Thoracic aorta (tissue), 2 donors: ENCODE data around the gene SMIM20. TPM values are rescaled to one million over a fixed set of nuclear protein-coding genes. Genes with fewer than 3 reads are reported as not detected.
A peak's percentile ranks its signal among the peaks of the same experiment; 100 is the strongest.

Experiments
- ATAC-seq: fragments of 150-250 bp; one replicate; pipeline ENCODE4 v1.8.0; 2017; ENCODE audit warnings: low read depth; ENCODE audit not compliant: insufficient number of reproducible peaks, low FRiP score
- DNase-seq: peaks from one replicate; pipeline ENCODE4 v3.0.0-alpha.2; 2020; ENCODE audit warnings: low spot score
- H3K27ac ChIP-seq, 2 donors: fragments of 200-600 bp; sonication (generic); 1 replicate in 1 of 2; 2 replicates in 1 of 2; pipeline ENCODE4 v1.5.1; 2016; ENCODE audit warnings: mild to moderate bottlenecking in 2 of 2, moderate library complexity in 2 of 2
- H3K27me3 ChIP-seq: fragments of 200-600 bp; sonication (generic); replicated peaks from 2 replicates; pipeline ENCODE4 v1.6.0; 2016; ENCODE audit warnings: mild to moderate bottlenecking; ENCODE audit not compliant: insufficient read depth
- H3K36me3 ChIP-seq: fragments of 200-600 bp; sonication (generic); one replicate; pipeline ENCODE4 v1.5.1; 2016
- H3K4me1 ChIP-seq, 2 donors: fragments of 200-600 bp; sonication (generic); 1 replicate in 1 of 2; 2 replicates in 1 of 2; pipeline versions ENCODE4 v1.5.1 to v1.6.0; 2016; ENCODE audit warnings: low read depth in 2 of 2, mild to moderate bottlenecking in 1 of 2; ENCODE audit not compliant: control insufficient read depth in 1 of 2
- H3K4me3 ChIP-seq: fragments of 200-600 bp; sonication (generic); 2 replicates; pipeline ENCODE4 v1.5.1; 2016; ENCODE audit warnings: mild to moderate bottlenecking
- H3K9me3 ChIP-seq: fragments of 200-600 bp; sonication (generic); 2 replicates; pipeline ENCODE4 v1.5.1; 2016
- total RNA-seq, 2 donors: library from RNA; depleted of rRNA; stranded (reverse); fragments of >200 nt; gene quantifications; one replicate each; pipeline versions ENCODE4 v1.1.0 to v1.2.3, GENCODE V29; 2016
- TF ChIP-seq, protein P1 (sequence below): fragments of 200-600 bp; sonication (generic); IDR thresholded peaks from one replicate; pipeline ENCODE4 v1.5.1; 2019; ENCODE audit warnings: antibody characterized with exemption

Gene SMIM20
- total RNA-seq, 2 donors from 2014 or later: 20.1 to 21.3 TPM

GRCh38 chr4:25913056-25913850 lies 767 bp upstream of the SMIM20 start:
- Histone ChIP-seq H3K4me3 (peak overlapping the region; percentile 73), H3K9me3 (no peaks in the 10 kb centered on the region), H3K27me3 (no peaks in the 10 kb centered on the region), H3K27ac (peak overlapping the region; percentile 23 to 48), H3K4me1 (peaks cover 7 to 16% of the 10 kb centered on the region in 2 donors), H3K36me3 (no peaks in the 10 kb centered on the region)
- TF ChIP-seq, protein P1, sequence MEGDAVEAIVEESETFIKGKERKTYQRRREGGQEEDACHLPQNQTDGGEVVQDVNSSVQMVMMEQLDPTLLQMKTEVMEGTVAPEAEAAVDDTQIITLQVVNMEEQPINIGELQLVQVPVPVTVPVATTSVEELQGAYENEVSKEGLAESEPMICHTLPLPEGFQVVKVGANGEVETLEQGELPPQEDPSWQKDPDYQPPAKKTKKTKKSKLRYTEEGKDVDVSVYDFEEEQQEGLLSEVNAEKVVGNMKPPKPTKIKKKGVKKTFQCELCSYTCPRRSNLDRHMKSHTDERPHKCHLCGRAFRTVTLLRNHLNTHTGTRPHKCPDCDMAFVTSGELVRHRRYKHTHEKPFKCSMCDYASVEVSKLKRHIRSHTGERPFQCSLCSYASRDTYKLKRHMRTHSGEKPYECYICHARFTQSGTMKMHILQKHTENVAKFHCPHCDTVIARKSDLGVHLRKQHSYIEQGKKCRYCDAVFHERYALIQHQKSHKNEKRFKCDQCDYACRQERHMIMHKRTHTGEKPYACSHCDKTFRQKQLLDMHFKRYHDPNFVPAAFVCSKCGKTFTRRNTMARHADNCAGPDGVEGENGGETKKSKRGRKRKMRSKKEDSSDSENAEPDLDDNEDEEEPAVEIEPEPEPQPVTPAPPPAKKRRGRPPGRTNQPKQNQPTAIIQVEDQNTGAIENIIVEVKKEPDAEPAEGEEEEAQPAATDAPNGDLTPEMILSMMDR: no peak
- ATAC-seq (no peak), DNase-seq (no peak)

- DNase-seq (no peak), ATAC-seq (no peak)
- H3K36me3 ChIP-seq: no peaks in the 10 kb centered on the region
- H3K4me3 ChIP-seq: peak overlapping the region; percentile 73
- no peaks in the 10 kb centered on the region for H3K27me3 ChIP-seq
- H3K27ac ChIP-seq: peak overlapping the region; percentile 72 to 79
- peaks cover 10 to 16% of the 10 kb centered on the region in 2 donors for H3K4me1 ChIP-seq
- H3K9me3 ChIP-seq: no peaks in the 10 kb centered on the region
- TF ChIP-seq, protein P1: no peak
These were observed 791 bp downstream of the SMIM20 start for GRCh38 chr4:25914670-25915352.

DNA sequence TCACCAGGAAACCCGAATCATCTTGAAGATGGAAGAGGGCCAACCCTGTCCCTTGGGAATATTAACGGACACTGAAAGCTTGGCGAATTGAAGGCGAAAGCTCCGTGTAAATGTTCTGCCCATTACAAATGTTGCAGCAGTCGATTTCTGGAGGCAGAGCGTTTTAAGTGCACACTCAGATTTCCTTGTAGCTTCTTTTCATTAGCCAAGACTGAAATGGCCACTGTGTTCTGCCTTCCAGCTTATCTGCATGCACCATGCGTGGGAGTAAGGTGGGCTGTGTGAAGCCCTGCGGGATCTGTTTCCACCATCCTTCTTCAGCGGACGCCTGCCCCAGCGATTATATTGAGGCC lies 1.3 kb downstream of the SMIM20 start:
- peaks cover 10 to 16% of the 10 kb centered on the region in 2 donors for H3K4me1 ChIP-seq
- TF ChIP-seq, protein P1: no peak
- no peaks in the 10 kb centered on the region for H3K9me3 ChIP-seq
- H3K27ac ChIP-seq: peak overlapping the region in 1 of 2 donors; percentile 79
- no peaks in the 10 kb centered on the region for H3K36me3 ChIP-seq
- H3K27me3 ChIP-seq: no peaks in the 10 kb centered on the region
- peak overlapping the region; percentile 73 for H3K4me3 ChIP-seq
- no peak for DNase-seq
- no peak for ATAC-seq

GRCh38 chr4:25916870-25917269 lies 2.9 kb downstream of the SMIM20 start:
- Histone ChIP-seq H3K27me3 (no peaks in the 10 kb centered on the region), H3K4me3 (no peak overlapping the region), H3K9me3 (no peaks in the 10 kb centered on the region), H3K36me3 (no peaks in the 10 kb centered on the region), H3K27ac (no peak overlapping the region), H3K4me1 (peaks cover 10 to 16% of the 10 kb centered on the region in 2 donors)
- ATAC-seq (no peak), DNase-seq (no peak)
- TF ChIP-seq, protein P1: no peak

DNA sequence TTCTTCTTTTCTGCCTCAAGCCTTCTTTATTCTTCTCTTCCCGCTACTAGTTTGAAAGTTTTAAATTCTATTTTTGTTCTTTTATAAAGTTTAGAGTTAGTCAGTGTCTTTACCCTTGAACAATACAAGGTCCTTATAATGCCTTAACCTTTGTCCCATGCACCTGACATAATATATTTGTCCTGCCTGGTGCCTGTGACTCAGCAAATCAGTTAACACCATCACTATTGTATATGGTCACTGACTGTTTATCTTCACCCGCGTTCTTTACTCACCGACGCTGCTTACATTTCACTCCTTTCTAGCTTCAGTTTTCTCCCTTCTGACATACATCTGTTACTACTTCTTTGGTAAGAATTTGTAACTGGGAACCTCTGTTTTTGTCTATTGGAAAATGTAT lies 5.7 kb downstream of the SMIM20 start:
- H3K27me3 ChIP-seq: no peaks in the 10 kb centered on the region
- no peaks in the 10 kb centered on the region for H3K9me3 ChIP-seq
- TF ChIP-seq, protein P1: no peak
- ATAC-seq (no peak), DNase-seq (no peak)
- H3K27ac ChIP-seq: no peak overlapping the region
- no peak overlapping the region for H3K4me3 ChIP-seq
- peaks cover 9% of the 10 kb centered on the region in 2 donors for H3K4me1 ChIP-seq
- no peaks in the 10 kb centered on the region for H3K36me3 ChIP-seq
